HG02588 (cell line): Measurements from ENCODE around the gene DMAC1.
A peak's percentile ranks its signal among the peaks of the same experiment; 100 is the strongest.

Experiments used
- ATAC-seq: cut with Tn5 transposase; IDR thresholded peaks from one replicate; pipeline ENCODE4 v1.9.1; 2021; ENCODE audit warnings: mild to moderate bottlenecking, moderate library complexity; ENCODE audit not compliant: unreplicated experiment

Gene DMAC1, protein sequence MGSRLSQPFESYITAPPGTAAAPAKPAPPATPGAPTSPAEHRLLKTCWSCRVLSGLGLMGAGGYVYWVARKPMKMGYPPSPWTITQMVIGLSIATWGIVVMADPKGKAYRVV

DNA sequence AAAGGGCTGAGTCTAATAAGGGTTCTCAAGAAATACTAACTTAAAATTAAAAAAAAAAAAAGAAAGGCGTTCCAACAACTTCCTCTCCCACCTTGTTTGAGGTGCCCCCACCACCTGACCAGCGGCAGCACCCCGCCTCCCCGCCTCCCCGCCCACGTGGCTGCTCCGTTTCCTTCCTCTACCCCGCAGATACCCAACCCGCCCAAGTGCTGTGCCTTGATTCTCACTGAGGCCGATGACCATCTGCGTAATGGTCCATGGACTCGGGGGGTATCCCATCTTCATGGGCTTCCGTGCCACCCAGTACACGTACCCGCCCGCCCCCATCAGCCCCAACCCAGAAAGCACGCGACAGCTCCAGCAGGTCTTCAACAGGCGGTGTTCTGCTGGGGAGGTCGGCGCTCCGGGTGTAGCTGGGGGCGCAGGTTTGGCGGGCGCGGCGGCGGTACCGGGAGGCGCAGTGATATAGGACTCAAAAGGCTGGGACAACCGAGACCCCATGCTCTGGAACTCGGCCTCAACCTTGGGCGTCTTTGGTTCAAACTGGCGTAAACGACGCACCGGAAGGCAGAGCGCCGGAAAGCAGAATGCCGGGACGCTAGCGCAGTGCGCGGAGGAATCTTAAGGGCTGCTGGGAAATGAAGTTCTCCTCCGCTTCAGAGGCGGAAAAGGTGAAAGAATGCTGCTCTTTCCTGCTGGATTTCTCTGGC is at the start of gene DMAC1:
Gene DMAC1, minus strand, starts transcription at position 545 of the 710 bp plus-strand sequence. Its CDS starts 44 bp downstream, at position 501.
- ATAC-seq: peak; percentile 89

DNA sequence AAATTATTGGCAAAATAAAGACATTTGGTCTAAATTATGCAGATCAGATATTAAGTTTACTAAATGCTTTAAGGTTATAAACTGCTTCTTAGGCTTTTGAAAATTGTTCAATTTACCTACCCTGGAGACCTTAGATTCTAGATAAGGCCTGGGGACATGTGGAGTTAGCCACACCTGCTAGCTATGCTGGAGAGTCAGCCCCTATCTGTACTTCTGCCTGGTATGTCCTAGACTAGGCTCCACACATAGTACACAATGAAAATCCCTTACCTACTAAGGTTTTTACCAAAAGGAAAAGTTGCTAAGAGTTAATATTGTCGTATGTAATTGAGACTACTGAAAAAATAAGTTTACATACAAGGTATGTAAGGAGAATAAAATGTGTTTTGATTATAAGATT is 49.8 kb upstream of the DMAC1 start:
- no peak for ATAC-seq

DNA sequence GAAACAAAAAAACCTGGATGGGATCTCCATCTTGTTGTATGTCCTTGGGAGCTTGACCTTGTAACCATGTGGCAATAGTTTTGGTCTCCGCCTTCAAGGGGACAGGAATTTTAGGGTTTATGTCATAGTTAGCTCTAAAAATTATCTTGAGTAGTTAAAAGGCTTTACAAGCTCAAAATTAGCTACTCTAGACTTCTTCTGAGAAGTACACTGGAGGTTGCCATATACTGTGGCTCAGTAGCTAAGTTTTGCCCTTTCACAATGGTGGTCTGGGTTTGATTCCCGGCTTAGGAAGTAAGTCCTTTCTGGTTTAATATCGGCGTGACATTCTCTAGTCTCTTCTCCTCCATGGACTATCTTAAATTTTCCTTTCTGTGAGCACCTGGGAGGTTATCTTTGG is 48.9 kb upstream of the DMAC1 start:
- ATAC-seq: no peak

DNA sequence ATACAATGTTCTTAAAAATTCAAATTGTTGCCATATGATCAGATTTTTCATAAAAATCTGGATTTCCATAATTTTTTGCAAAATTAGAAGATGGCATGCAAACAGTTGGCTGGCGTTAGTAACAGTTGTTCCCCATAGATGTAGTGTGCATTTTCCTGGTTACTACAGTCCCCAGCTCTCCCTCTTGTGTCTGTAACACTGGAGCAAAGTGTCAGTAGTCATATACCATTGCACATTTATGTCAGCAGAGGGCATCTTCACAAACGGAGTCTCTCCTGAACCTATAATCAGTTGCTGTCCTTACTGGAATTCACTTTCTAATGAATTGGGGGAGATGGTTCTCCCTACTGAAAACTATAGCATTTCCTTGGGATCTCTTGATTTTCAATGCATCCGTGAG is 44.7 kb upstream of the DMAC1 start:
- ATAC-seq: no peak

DNA sequence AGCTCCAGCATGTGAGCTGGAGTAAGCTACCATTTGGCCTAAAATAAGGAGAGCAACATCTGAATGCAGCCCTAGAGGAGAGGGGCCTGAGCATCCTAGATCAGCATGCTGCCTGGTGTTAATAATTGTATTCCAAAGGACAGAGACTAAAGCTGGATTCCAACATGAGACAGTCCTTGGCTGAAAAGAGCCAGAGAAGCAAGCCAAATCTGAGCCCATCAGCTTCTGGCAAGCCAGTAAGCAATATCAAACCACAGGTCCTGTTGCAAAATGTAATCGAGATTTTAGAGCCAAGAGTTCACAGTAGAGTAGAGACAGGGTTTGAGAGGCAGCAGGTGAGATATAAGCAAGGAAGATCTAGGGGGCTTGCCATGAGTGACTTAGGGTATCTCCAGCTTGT is 42.3 kb upstream of the DMAC1 start:
- no peak for ATAC-seq

DNA sequence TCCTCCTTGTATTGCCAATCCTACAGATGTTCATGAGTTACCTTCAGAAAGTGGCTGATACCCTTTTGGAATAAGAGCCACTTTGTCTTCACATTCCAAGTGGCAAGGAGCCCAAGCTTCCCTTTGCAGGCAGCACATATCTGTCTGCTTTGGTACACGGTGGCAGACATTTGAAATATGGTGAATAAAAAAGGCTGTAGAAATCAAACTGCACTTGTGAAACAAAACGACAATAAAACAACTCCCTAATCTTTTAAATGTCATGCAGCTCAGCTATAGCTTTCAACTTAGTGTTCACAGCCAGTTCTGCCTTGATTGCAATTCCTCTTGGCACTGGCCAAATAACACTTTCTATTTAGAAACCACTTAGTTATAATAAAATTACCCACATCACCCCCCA is 35.0 kb upstream of the DMAC1 start:
- ATAC-seq: no peak

DNA sequence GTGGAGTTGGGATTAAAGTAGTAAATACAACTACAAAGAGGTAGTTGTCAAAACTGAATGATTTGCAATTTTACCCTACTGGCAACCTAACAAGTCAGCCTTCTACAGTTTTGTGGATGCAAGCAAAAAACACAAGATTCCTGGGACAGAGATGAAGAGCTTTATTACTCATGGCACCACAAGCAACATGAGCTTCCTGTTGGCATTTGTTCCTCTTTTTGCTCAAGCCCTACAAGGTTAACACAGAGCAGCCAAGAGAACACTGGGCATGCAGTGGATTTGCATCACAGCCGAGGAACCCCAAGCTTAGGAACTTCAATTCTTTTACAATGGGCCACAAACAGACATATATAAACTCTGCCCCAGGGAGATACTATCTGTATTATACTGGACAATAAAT is 28.8 kb upstream of the DMAC1 start:
- no peak for ATAC-seq

DNA sequence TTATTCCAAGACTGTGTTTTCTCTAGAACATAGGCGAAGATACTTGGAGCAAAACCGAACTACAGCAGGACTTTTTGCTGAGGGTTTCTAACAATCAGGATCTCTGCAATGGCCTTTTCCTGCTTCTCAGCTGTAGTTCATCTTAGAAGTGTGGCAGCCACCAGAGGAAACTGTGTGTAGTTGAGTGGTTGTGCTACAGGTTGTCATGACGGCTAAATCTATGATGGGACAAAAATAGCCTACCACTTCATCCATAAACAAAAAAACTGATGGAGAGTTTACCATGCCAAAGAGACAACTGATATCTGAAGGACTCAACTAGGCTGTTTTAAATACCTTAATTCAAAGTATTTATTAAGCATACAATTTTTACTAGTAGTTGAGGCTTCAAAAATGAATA is 28.2 kb upstream of the DMAC1 start:
- no peak for ATAC-seq

DNA sequence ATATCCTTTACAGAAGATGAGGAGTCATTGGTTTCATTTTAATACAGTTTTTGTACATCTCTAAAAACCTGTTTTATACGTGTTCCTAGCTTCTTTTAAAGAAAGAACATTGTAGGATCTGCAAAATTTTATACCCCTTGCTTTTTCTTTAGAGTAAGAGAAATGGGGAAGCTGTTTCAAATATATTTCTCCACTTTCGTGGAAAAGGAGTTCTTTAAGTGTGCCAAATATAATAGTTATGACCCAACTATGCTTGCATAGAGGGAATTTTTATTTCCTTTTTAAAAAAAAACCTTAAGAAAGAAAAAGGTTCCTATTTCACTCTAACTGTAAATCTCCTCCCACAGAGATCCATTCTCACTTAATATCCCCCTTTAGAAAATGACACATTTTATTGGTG is 27.5 kb upstream of the DMAC1 start:
- ATAC-seq: no peak

DNA sequence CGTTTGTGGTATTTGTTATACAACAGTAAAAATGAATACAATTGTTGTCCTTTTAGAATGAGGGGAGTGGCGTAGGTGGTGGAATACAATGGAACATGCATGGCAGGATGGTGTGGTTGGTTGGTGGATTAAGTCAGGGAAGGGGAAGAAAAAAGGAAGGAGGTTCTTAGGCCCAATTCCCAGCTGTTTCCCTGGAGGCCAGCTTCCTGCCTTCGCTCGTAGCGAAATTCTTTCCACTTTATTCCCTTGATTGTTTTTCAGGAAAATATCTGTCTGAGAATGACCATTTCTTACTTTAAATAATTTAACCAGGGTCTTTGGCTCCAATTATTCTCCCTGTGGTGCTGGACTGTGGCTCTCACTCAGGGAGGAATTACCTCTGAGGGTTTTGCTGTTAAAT is 24.1 kb upstream of the DMAC1 start:
- no peak for ATAC-seq

DNA sequence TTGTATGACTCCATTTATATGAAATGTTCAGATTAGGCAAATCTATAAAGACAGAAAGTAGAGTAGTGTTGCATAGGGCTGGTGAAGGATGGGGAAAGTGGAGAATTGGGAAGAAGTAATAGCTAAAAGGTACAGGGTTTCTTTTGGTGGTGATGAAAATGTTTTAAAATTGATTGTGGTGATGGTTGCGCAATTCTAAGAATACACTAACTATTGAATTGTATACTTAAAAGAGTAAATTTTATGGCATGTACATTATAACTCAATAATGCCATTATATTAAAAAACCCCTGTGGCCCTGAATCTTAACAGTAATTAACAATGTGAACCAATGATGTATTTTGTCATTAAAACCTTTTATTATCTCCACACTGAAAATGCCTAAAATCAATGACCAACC is 20.4 kb upstream of the DMAC1 start:
- no peak for ATAC-seq

DNA sequence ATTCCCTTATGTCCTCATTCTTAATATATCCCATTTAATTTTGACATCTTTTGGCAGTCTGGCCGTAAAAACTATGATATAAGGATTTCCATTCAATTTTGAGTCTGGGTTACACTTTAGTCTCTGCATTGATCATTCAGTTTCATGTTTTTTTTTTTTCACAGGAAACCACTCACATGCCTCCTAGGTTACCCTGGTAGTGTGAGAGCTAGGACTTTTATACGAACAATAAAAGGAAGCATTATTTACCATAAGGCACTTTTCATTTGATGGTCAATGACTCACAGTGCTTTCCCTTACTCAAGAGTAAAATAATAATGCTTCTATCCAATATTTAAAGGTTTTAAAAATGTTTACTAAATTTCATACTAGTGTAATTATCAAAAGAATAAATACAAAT is 16.4 kb upstream of the DMAC1 start:
- ATAC-seq: no peak

DNA sequence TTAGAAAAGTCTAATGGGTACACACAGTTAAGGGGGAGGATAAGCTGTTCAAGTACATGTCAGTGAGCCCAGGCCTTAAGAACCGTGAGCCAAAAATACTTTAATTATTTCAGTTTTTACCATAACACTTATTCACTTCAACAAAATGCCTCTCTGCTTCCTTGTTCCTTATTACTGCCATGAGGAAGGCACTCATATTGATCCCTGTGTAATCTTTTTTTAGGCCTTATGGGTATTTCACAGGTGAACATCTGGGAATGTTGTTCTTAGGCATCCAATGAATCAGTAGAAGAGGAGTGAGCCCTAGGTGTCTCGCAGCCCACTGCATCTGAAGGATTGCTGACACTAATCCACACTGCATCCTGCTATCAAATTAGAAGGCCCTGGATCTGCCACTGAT is 13.5 kb upstream of the DMAC1 start:
- ATAC-seq: no peak

DNA sequence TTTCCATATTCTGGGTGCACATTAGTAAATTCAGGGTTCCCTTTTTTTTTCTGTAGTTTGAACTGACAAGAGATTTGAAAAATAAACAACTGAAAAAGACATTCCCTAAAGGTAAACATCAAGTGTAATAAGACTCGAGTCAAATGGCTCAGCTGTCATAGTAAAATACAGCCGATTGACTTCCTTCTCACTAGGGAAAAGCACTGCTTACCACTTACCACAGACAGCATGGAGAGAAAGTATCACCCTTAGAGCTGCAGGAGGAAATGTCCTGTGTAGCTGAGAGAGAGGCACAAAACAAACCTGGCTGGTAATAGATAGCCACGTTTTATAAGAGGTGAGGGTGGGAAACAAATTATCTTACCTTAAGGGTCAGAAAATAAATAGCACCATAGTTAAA is 12.1 kb upstream of the DMAC1 start:
- no peak for ATAC-seq

DNA sequence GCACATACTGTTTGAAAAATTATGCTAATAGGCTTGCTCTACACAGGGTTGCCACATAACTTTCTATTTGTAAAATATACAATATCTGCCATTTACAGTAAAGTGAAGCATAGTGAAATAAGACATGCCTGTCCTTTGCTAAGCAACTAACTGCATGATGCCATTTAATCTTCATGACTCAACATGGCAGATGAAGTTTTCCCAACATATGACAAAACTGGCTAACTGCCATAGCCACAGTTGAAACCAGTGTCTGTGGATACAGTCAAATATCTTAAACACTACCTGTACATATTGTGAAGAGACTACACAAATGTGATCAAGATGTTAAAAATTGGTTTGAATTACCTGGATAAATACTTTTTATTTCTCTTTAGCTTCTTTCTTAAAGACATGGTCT is 3.1 kb upstream of the DMAC1 start:
- ATAC-seq: no peak

DNA sequence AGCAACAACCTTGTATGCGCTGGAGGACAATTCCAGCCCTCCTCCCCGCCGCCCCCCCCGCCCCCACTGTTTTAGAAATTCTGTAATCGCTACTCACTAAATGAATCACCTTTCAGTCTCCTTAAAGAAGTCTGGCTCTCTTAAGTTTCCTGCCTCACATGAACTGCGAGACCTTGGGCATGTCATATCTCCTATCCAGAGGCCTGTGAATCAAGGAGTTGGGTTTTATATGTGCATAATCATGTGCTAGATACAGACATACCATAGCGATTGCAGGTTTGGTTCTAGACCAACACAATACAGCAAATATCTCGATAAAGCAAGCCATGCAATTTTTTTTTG is 337 bp upstream of the DMAC1 start:
- ATAC-seq: peak; percentile 18

DNA sequence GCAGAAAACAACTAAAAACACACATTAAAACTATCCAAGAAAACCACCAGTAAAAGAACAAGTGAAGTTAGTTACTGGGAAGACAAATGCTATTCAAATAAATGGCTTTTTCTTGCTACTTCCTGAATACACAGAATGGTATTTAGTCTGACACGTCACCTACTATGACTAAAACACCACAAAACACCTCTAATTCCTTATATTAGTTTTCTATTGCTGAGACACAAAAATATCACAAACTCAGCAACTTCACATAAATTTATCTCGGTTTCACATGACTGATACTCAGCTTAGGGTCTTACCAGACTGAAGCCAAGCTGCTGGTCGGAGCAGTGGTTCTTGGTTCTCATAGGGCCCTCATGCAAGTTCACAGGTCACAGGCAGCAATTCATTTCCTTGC is 5.4 kb downstream of the DMAC1 start:
- no peak for ATAC-seq

DNA sequence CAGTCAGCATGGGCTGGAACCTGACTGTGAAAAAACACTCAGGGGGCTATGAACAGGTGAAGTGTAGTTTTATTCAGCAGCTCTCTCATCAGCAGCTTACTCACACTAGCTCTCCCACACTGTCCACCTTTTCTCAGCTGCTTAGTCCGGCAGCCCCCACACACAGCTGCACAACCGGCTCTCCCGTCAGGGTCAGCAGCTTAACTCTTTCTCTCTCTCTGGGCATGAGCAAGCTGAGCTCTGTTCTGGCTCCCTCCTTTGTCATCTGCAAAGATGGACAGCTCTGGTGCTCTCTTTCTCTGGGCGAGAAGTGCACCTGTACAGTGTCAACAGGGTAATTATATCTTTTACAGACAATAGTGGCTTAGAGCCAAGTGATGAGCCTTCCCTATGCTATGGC is 8.2 kb downstream of the DMAC1 start:
- ATAC-seq: no peak

DNA sequence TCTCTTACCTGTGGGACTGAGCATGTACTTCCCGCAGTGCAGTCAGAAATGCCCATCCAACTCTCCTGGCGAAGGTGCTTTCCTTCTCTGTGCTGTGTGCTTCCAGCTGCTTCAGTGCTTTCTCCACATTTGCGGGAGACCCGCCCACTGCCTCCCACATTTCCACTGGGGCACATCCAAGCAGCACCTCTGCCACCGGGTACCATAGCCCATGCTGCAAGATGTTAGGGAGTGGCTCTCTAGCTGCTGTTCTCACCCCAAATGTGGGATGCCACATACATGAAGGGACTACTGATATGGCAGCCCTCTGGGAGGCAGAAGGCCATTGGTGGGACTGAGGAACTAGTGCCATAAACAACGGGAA is 8.8 kb downstream of the DMAC1 start:
- ATAC-seq: no peak

DNA sequence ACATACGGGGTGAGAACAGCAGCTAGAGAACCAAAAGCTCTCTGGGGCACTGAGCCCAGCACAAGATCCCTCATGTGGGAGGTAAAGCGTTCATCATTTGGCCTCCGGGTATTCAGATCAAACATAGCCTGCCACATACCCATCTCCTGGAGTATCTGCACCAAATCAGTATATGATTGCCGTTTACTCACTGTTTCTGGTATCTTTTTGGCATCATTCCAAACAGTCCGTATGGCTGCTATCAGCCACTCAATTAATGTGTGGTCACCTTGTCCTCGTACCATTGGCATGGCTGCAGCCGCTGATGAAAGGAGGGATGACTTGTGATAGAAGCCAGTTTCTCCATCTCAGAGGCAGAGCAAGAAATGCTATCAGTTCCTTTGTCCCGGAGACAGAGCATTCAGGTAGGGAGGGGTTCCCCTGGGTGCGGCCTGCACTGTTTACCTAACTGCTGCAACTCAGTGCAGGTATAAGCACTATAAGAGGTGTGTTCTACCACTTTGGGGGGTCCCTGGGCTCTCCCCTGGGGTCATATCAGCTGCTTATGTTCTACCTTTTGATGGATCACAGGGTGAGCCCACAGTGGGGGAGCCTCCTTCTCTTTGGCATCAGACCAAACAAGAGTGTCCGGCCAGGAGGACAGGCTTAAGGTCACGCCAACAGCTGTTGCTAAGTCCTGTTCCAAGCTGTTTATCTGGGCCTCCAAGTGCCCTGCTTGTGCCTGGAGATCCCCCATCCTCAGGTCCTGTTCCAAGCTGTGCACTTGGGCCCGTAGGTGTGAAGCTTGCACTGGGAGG is 9.4 kb downstream of the DMAC1 start:
- no peak for ATAC-seq

DNA sequence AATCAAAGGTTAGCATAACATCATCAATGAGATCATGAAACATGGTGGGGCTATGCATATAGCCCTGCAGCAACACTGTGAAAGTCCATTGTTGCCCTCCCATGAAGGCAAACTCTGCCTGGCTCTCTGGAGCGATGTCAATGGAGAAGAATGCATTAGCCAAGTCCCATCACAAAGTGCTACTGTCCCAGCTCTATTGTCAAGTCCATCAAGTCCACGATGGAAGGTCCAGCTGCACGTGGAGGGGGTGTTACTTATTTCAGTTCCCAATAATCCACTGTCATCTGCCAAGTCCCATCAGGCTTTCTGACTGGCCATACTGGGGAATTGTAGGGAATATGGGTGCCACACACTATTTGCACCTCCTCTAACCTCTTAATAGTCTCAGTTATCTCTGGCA is 10.8 kb downstream of the DMAC1 start:
- no peak for ATAC-seq

DNA sequence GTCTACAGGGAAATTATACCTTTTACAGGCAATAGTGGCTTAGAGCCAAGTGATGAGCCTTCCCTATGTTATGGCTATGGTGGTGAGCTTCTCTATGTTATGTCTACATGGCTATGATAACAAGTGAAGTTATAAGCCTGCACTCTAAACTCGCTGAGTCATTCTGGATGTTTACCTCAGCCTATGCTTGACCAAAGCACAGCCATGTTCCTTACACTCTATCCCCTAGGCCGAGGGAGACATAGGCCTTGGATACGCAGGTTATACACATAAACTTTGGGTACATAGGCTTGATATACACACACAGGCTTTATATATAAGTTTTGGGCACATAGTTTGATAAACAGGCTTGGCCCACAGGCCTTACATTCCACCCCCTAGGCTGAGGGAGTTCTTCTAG is 13.8 kb downstream of the DMAC1 start:
- ATAC-seq: no peak

DNA sequence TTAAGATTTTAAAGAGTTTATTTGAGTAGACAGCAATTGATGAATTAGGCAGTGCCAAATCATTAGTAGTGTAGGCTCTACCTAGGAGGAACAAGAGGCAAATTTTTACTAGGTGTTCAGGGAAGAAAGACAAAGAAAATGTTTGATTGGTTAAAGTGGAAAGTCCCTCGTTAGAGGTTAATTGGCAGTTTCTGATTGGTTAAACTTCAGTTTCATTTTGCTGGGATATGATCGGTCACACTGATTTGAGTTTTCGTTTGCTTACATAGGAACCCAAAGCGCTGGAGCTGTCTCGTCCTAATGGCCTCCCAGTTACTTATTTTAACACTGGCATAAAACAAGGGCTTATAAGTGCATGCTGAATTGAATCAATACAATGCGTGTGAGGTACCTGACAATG is 15.1 kb downstream of the DMAC1 start:
- no peak for ATAC-seq
